ENCODE results near the gene MMAB.

MMAB gene

DNA sequence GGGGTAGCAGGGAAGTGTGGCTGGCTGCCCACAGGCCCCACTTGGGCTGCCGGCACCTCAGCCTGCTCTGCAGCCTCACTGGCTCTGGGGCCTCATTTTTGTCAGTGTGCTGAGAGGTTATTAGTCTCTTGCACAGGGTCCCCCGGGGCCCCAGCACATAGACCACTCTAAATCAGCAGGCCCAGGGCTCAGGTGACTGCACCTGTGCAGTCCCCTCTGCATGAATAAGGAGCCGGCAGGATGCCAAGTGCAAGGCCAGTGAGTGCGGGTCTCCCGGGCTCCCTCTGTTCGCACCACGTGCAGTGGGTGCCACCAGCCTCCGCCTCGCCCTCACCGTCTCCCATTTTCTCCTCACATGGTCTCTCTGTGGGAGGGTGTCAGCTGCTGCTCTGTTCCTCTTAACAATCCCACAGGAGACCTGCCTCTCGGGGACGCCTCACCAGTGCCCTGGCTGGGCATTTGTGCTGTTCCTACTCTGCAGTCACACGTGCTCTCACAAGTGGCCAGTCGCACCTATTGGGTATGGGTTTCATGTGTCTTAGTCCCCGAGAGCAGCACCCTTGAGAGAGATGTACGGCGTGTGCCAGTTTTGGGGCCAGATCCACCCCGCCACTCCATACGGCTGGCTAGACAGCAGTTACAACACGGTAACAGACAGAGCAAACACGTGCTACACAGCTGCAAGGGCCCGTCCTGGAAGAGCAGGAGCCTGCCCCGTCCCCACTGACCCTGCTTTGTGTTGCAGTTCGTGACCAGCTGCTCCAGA lies 40.4 kb downstream of the MMAB start:
- H3K4me2 ChIP-seq: no peak overlapping the region
- TF ChIP-seq Cebpa-rat (IDR thresholded peaks at IDR 0.05): no peak
- peaks cover 0 to 33% (median 0%) of the 10 kb centered on the region in 11 experiments; a peak in 4 of 22 replicates for H4K20me1 ChIP-seq
- no peak overlapping the region for H3K4me3 ChIP-seq
- H3K9ac ChIP-seq: no peak overlapping the region
- no peaks in the 10 kb centered on the region for H3K27me3 ChIP-seq
- no peaks in the 10 kb centered on the region for H3K9me3 ChIP-seq (replicated peaks in 1 of 11)
- H3K4me1 ChIP-seq: no peaks in the 10 kb centered on the region
- peaks cover 26 to 88% (median 57%) of the 10 kb centered on the region in 11 experiments for H3K36me3 ChIP-seq
- no peak overlapping the region for H3K27ac ChIP-seq

DNA sequence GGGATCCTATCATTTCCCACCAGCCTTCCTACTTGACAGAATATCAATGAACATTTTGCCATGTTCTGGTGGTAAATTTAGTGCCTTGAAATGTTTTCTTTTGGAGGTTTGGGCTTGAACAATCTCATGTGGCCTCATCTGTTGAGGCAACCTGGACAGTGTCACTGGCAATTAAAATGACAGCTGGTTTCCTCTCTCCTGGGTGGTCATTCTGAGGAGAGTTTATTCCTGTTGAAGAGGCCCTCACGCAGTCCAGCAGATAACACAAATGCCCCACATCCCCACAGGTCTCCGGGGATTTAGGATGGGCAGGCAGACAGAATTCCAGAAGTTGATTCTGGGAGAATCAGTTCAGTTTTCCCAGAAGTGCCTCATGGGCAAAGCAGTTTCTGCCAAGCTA lies 41.9 kb downstream of the MMAB start:
- TF ChIP-seq Cebpa-rat (IDR thresholded peaks at IDR 0.05): no peak
- H3K9me3 ChIP-seq (replicated peaks in 1 of 11): no peaks in the 10 kb centered on the region
- peaks cover 0 to 28% (median 0%) of the 10 kb centered on the region in 11 experiments; a peak in 4 of 22 replicates for H4K20me1 ChIP-seq
- no peak overlapping the region for H3K4me2 ChIP-seq
- no peak overlapping the region for H3K4me3 ChIP-seq
- H3K4me1 ChIP-seq: no peaks in the 10 kb centered on the region
- no peak overlapping the region for H3K27ac ChIP-seq
- H3K27me3 ChIP-seq: no peaks in the 10 kb centered on the region
- H3K36me3 ChIP-seq: peaks cover 34 to 100% (median 72%) of the 10 kb centered on the region in 11 experiments
- H3K9ac ChIP-seq: no peak overlapping the region

DNA sequence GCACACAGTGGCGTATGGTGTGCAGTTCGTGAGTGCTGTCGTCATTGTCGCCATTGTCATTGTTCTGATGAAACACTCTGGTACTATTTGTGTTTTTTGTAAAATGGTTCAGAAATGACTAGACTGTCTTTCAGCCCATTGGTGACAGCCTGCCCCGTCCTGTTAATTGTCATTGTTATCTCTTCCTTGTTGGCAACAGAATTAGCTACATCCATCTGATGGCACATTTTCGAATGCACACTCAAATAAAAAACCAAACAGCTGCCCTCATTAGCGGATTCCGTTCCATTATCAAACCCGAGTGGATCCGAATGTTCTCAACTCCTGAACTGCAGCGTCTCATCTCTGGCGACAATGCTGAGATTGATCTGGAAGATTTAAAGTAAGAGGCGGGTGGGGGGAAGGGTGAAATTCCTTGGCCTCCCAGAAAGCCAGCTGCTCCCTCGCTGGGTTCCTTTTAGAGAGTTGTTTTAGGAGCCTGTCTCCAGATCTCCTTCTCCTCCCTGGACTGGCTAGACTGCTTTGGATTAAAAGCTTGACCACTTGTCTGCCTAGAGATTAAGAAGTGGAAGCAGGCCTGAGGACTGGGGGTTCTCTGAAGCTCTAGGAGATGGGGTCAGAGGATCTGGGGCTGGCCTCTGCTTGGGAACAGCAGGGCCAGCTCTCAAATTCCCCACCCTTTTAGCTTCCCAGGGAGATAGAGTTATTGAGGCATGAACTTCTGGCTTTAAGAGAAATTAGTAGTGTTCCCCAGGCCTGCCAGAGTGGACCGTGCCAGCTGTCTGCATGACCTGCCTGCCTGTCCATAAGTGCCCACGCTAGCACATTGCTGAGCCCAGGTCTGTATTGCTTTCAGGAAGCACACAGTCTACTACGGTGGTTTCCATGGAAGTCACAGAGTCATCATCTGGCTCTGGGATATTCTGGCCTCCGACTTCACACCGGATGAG lies 43.3 kb downstream of the MMAB start:
- no peak overlapping the region for H3K9ac ChIP-seq
- H3K36me3 ChIP-seq: peaks cover 48 to 100% (median 80%) of the 10 kb centered on the region in 11 experiments
- H3K4me1 ChIP-seq: no peaks in the 10 kb centered on the region
- no peak overlapping the region for H3K27ac ChIP-seq
- H3K27me3 ChIP-seq: no peaks in the 10 kb centered on the region
- no peak for TF ChIP-seq Cebpa-rat (IDR thresholded peaks at IDR 0.05)
- H3K4me2 ChIP-seq: no peak overlapping the region
- no peak overlapping the region for H3K4me3 ChIP-seq
- H4K20me1 ChIP-seq: peaks cover 0 to 31% (median 0%) of the 10 kb centered on the region in 11 experiments; a peak in 4 of 22 replicates
- no peaks in the 10 kb centered on the region for H3K9me3 ChIP-seq (replicated peaks in 1 of 11)

DNA sequence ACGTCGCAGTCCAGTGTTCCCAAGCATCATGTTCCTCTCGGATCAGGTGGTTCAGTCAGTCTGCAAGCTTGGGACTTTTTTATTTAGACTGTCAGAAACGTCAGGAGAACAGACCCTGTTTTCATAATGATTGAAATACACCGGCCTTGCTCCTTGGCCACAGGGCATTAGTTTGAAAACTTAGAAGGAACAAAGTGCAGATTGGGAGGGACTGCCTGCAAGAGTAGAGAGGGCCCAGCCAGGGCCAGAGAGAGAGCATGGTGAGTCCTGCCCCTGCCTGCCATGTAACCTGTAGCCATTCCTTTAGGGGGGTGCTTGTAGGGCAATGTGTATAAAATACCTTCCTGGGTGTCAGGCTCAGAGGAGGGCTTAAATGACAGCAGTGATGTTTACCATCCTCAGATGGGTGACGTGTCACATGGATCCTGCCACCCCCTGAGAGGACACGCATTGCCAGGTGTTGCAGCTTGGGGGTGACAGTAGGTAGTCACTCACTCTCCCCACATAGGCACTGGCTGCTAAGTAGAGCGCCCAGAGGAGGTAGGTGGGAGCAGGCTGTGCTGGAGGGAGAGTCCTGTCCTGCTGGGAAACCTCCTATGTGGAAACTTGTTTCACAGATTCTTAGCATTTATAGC lies 45.7 kb downstream of the MMAB start:
- no peak overlapping the region for H3K4me3 ChIP-seq
- no peaks in the 10 kb centered on the region for H3K4me1 ChIP-seq
- no peak overlapping the region for H3K27ac ChIP-seq
- TF ChIP-seq Cebpa-rat (IDR thresholded peaks at IDR 0.05): no peak
- no peak overlapping the region for H3K4me2 ChIP-seq
- no peaks in the 10 kb centered on the region for H3K27me3 ChIP-seq
- peaks cover 61 to 100% (median 89%) of the 10 kb centered on the region in 11 experiments for H3K36me3 ChIP-seq
- H3K9me3 ChIP-seq (replicated peaks in 1 of 11): no peaks in the 10 kb centered on the region
- peaks cover 0 to 21% (median 0%) of the 10 kb centered on the region in 11 experiments; a peak in 5 of 22 replicates for H4K20me1 ChIP-seq
- no peak overlapping the region for H3K9ac ChIP-seq

DNA sequence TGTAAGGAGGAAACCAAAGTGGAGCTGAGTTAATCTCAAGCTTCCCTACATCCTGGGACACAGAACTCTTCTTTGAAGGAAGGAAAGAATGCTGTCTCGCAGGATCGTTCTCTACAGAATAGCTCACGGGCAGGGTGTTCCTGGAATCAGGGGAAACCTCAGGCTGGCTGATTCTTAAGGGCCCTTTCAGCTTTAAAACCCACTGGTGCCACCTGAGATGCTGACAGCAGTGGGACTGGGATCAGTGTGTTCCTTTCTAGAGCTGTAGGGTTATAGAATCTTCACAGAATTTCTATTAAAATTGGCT lies 48.1 kb downstream of the MMAB start:
- Histone ChIP-seq H3K27me3 (no peaks in the 10 kb centered on the region), H3K4me3 (no peak overlapping the region), H3K4me2 (no peak overlapping the region), H3K27ac (no peak overlapping the region), H3K4me1 (peaks cover 0 to 3% (median 0%) of the 10 kb centered on the region in 10 experiments; a peak in 2 of 20 replicates), H3K9ac (no peak overlapping the region), H3K9me3 (replicated peaks in 1 of 11) (no peaks in the 10 kb centered on the region), H3K36me3 (peaks cover 78 to 100% (median 94%) of the 10 kb centered on the region in 11 experiments), H4K20me1 (peaks cover 0 to 12% (median 0%) of the 10 kb centered on the region in 11 experiments; a peak in 4 of 22 replicates)
- no peak for TF ChIP-seq Cebpa-rat (IDR thresholded peaks at IDR 0.05)

DNA sequence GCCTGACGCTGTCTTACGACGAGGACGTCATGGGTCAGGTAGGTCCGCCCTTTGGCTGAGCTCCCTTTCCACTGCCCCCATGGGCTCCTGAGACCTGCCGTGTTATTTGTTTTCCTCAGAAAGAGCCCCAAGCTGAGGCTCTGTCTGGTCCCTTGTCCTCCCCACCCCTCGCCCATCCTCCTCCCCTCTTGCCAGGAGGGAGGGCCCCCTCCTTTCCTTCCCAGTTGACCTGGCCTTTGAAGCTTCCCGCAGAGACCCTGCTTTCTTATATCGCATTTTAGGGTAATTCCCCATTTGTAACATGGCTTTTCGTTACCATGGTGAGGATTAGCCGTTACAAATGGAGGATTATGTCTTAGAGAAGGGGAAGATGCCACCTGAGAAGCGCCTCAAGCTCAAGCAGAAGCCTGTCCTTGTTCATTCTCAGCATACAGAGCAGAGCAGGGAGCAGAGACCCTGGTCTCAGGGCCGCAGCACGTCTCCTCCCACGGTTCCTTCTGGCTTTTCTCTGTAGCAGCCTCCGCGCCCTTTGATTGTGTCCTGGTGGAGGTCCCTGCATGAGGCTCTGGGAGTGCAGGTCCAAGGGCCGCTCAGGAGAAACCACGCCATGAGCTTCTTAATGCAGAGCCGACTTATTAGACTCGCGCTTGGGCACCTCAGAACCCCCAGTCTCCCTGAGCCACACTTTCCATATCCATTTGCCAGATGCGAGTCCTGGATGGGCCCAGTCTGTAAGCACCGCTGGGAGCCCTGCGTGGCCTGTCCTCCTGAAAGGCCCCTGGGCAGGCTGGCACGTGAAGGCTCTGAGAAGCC lies 48.6 kb downstream of the MMAB start:
- Histone ChIP-seq H4K20me1 (peaks cover 0 to 12% (median 0%) of the 10 kb centered on the region in 11 experiments; a peak in 2 of 22 replicates), H3K4me2 (no peak overlapping the region), H3K4me1 (peaks cover 0 to 4% (median 0%) of the 10 kb centered on the region in 10 experiments; a peak in 2 of 20 replicates), H3K9ac (no peak overlapping the region), H3K36me3 (peaks cover 78 to 100% (median 94%) of the 10 kb centered on the region in 11 experiments), H3K9me3 (replicated peaks in 1 of 11) (no peaks in the 10 kb centered on the region), H3K27ac (no peak overlapping the region), H3K4me3 (no peak overlapping the region), H3K27me3 (no peaks in the 10 kb centered on the region)
- TF ChIP-seq Cebpa-rat (IDR thresholded peaks at IDR 0.05): no peak

DNA sequence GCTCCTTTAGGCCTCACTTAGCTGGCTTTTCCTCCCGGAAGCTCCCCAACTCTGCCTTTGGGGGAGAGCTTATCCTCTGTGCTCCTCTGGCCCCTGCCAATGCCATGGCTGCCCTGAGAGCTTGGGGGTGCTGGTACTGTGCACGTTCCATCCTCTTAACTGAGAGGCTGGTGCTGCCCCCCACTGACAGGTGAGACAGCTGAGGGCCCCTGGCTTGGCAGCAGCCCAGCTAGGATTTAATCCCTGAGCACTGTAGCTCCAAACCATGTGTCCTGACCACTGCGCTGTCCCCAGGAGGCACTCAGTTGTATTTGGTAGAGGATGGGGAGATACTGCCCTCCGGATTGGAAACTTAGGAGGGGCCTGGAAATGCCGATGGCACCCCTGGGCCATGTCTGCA lies 49.8 kb downstream of the MMAB start:
- Histone ChIP-seq H4K20me1 (peaks cover 0 to 7% (median 0%) of the 10 kb centered on the region in 11 experiments; a peak in 3 of 22 replicates), H3K27ac (no peak overlapping the region), H3K27me3 (no peaks in the 10 kb centered on the region), H3K4me3 (no peak overlapping the region), H3K4me1 (peaks cover 0 to 6% (median 4%) of the 10 kb centered on the region in 10 experiments; a peak in 10 of 20 replicates), H3K36me3 (peaks cover 79 to 97% (median 92%) of the 10 kb centered on the region in 11 experiments), H3K9me3 (replicated peaks in 1 of 11) (no peaks in the 10 kb centered on the region), H3K9ac (no peak overlapping the region), H3K4me2 (no peak overlapping the region)
- TF ChIP-seq Cebpa-rat (IDR thresholded peaks at IDR 0.05): no peak

DNA sequence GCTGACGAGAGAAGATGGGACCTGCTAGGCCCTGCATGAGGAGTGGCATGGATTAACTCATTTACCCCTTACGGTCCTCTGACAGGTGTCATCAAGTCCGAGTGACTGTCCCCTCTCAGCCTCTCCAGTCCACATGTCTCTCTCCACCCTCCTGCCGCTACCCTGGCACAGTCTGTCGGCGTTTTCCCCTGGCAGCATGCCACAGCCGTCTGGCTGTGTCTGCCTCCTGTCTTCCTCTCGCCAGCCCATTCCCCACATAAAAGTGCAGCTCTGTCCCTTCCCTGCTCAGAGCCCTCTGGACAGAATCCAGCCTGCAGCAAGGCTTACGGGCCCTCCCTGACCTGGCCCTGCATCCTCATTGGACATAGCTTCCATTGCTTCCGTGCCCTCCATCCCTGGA lies 50.2 kb downstream of the MMAB start:
- no peak overlapping the region for H3K4me2 ChIP-seq
- no peaks in the 10 kb centered on the region for H3K9me3 ChIP-seq (replicated peaks in 1 of 11)
- no peak for TF ChIP-seq Cebpa-rat (IDR thresholded peaks at IDR 0.05)
- no peak overlapping the region for H3K27ac ChIP-seq
- no peaks in the 10 kb centered on the region for H3K27me3 ChIP-seq
- H4K20me1 ChIP-seq: peaks cover 0 to 9% (median 0%) of the 10 kb centered on the region in 11 experiments; a peak in 3 of 22 replicates
- H3K36me3 ChIP-seq: peaks cover 80 to 97% (median 93%) of the 10 kb centered on the region in 11 experiments
- H3K4me3 ChIP-seq: no peak overlapping the region
- peaks cover 0 to 6% (median 4%) of the 10 kb centered on the region in 10 experiments; a peak in 10 of 20 replicates for H3K4me1 ChIP-seq
- H3K9ac ChIP-seq: no peak overlapping the region
